ENCODE data around the gene TBC1D2. TPM values are rescaled to one million over a fixed set of nuclear protein-coding genes. Genes with fewer than 3 reads are reported as not detected.

TBC1D2 gene
- total and polyA plus RNA-seq, 2 donors (not counting 3 experiments of a cell fraction or from before 2014, with no cell fraction given): 3.4 to 4.5 TPM

GRCh38 chr9:98172604-98173003, 82.8 kb downstream of the TBC1D2 start:
- POLR2A ChIA-PET: no interaction called here
- no peak for FAIRE-seq
- no peaks in the 10 kb centered on the region for H3K9me1 ChIP-seq (replicated peaks; ENCODE audit: control insufficient read depth, extremely low read depth, insufficient read depth, low read length)
- CTCF ChIA-PET: no interaction called here
- H3K9ac ChIP-seq (replicated peaks; ENCODE audit: extremely low read depth, insufficient read depth, low read length): no peak overlapping the region
- H3K27ac ChIP-seq (ENCODE audit: insufficient read depth, low read depth, low read length): no peak overlapping the region
- no peaks in the 10 kb centered on the region for H3K9me3 ChIP-seq (replicated peaks; ENCODE audit: control insufficient read depth, insufficient read depth, low read length)
- TF ChIP-seq POLR2AphosphoS5 (IDR thresholded peaks at IDR 0.05; ENCODE audit: insufficient read depth, low read depth, low read length): no peak
- TF ChIP-seq MYC (IDR thresholded peaks at IDR 0.05; ENCODE audit: low read depth, low read length): no peak
- TF ChIP-seq JUN (IDR thresholded peaks at IDR 0.05; ENCODE audit: borderline replicate concordance, insufficient read depth, insufficient read length, low read depth): no peak
- no peak for TF ChIP-seq FOS (IDR thresholded peaks at IDR 0.05; ENCODE audit: borderline replicate concordance, insufficient read depth, low read length)
- TF ChIP-seq EZH2 (IDR thresholded peaks at IDR 0.05; ENCODE audit: borderline replicate concordance, low read depth, low read length, severe bottlenecking): no peak
- TF ChIP-seq POLR2A (IDR thresholded peaks at IDR 0.05; ENCODE audit: low read depth, low read length): no peak
- TF ChIP-seq GATA2 (IDR thresholded peaks at IDR 0.05; ENCODE audit: insufficient read depth, insufficient read length, low read depth, low read length): no peak
- TF ChIP-seq, protein P1, sequence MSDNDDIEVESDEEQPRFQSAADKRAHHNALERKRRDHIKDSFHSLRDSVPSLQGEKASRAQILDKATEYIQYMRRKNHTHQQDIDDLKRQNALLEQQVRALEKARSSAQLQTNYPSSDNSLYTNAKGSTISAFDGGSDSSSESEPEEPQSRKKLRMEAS (IDR thresholded peaks at IDR 0.05; ENCODE audit: insufficient read depth, insufficient read length): no peak
- TF ChIP-seq CTCF (IDR thresholded peaks at IDR 0.05; ENCODE audit: extremely low read depth in 1 of 2, insufficient read depth in 1 of 2, low read depth in 1 of 2, low read length in 2 of 2): no peak
- H4K20me1 ChIP-seq (replicated peaks; ENCODE audit: control insufficient read depth, extremely low read depth, insufficient read depth, low read length): no peaks in the 10 kb centered on the region
- H3K4me1 ChIP-seq (ENCODE audit: control insufficient read depth, extremely low read depth, insufficient read depth, low read length): no peaks in the 10 kb centered on the region
- no peaks in the 10 kb centered on the region for H3K36me3 ChIP-seq (ENCODE audit: control insufficient read depth in 2 of 2, extremely low read depth in 1 of 2, insufficient read depth in 2 of 2, low read length in 2 of 2)
- no peak for DNase-seq (ENCODE audit: low read depth, low spot score)
- no peaks in the 10 kb centered on the region for H3K79me2 ChIP-seq (ENCODE audit: control insufficient read depth, insufficient read depth, low read length)
- H3K4me3 ChIP-seq (replicated peaks in 1 of 3; ENCODE audit: insufficient read depth in 1 of 3, low read depth in 1 of 3, low read length in 3 of 3): no peak overlapping the region
- no peak overlapping the region for H2AFZ ChIP-seq (ENCODE audit: low read depth, low read length)
- no peak overlapping the region for H3K4me2 ChIP-seq (ENCODE audit: insufficient read depth, low read length)
- dilution Hi-C loops (cut with MboI; ENCODE audit: extremely low pct_ligation_motif_present, low sequenced_read_pairs) (no loop called here), intact Hi-C loops (cut with micrococcal nuclease) (no loop called here)
- no TSS peak for BruUV-seq (replicated peaks)
- H3K27me3 ChIP-seq (ENCODE audit: control insufficient read depth in 2 of 2, insufficient read depth in 2 of 2, low read length in 2 of 2): no peaks in the 10 kb centered on the region

Data from endothelial cell of umbilical vein (primary cell).